Natural killer cell (primary cell): ENCODE measurements around the gene TMSB15A. TPM values are rescaled to one million over a fixed set of nuclear protein-coding genes. Genes with fewer than 3 reads are reported as not detected.
A peak's percentile ranks its signal among the peaks of the same experiment; 100 is the strongest.
"Not testable (repeated sequence)": the region's sequence is repeated elsewhere in the genome, so short reads cannot be mapped to it uniquely, and the experiment has no call there.

ENCODE experiments used
- ATAC-seq, 3 donors: fragments of 150-1000 bp in 2 of 3; fragments of 200-7000 bp in 1 of 3; cut with Tn5 transposase; 1 replicate in 1 of 3; 2 replicates in 2 of 3; pipeline ENCODE4 v1.10.0; 2021; ENCODE audit warnings: mild to moderate bottlenecking in 2 of 3, moderate library complexity in 2 of 3
- DNase-seq, 2 donors: peaks; one replicate each; pipeline versions ENCODE4 v3.0.0 to v3.0.0-alpha.2; 2013 to 2021; ENCODE audit warnings: mixed read lengths in 1 of 2
- H3K27ac ChIP-seq: one replicate; pipeline ENCODE4 v1.5.1; 2013; ENCODE audit warnings: mild to moderate bottlenecking, low read length
- H3K27me3 ChIP-seq: one replicate; pipeline ENCODE4 v1.6.1; 2013; ENCODE audit warnings: low read length; ENCODE audit not compliant: control insufficient read depth, insufficient read depth
- H3K36me3 ChIP-seq: one replicate; pipeline ENCODE4 v1.6.1; 2013; ENCODE audit warnings: low read length; ENCODE audit not compliant: control insufficient read depth, insufficient read depth
- H3K4me1 ChIP-seq: one replicate; pipeline ENCODE4 v1.6.1; 2013; ENCODE audit warnings: low read length; ENCODE audit not compliant: control insufficient read depth, insufficient read depth
- H3K4me3 ChIP-seq: one replicate; pipeline ENCODE4 v1.5.1; 2013; ENCODE audit warnings: low read length
- H3K9me3 ChIP-seq: one replicate; pipeline ENCODE4 v1.6.1; 2013; ENCODE audit warnings: low read length; ENCODE audit not compliant: control insufficient read depth, insufficient read depth
- H3K27ac Mint-ChIP-seq, 2 donors: one replicate each; pipeline ENCODE4 v1.8.0; 2022; ENCODE audit warnings: mild to moderate bottlenecking in 2 of 2, mixed read lengths in 2 of 2, moderate library complexity in 1 of 2
- H3K27me3 Mint-ChIP-seq, 2 donors: one replicate each; pipeline ENCODE4 v1.8.0; 2022; ENCODE audit warnings: low read depth in 2 of 2, mixed read lengths in 2 of 2
- H3K36me3 Mint-ChIP-seq: one replicate; pipeline ENCODE4 v1.8.0; 2022; ENCODE audit warnings: mixed read lengths
- H3K4me1 Mint-ChIP-seq, 2 donors: one replicate each; pipeline ENCODE4 v1.8.0; 2022; ENCODE audit warnings: mixed read lengths in 2 of 2
- H3K4me3 Mint-ChIP-seq: one replicate; pipeline ENCODE4 v1.8.0; 2022; ENCODE audit warnings: mild to moderate bottlenecking, moderate library complexity, mixed read lengths
- H3K9me3 Mint-ChIP-seq, 2 donors: one replicate each; pipeline ENCODE4 v1.8.0; 2022; ENCODE audit warnings: mixed read lengths in 2 of 2
- CTCF ChIP-seq: fragments of 200-600 bp; IDR thresholded peaks from one replicate; pipeline ENCODE4 v1.8.0; 2022; ENCODE audit warnings: antibody characterized with exemption
- WGBS: methylation state at CpG from one replicate; pipeline ENCODE4 v1.1.7; 2013; ENCODE audit warnings: missing lambda C conversion rate; ENCODE audit not compliant: insufficient coverage; 5-methylcytosine and 5-hydroxymethylcytosine counted together
- intact Hi-C: fragments of 100-400 bp; cut with micrococcal nuclease; formaldehyde crosslinking; loops from one replicate; pipeline ENCODE4 v1.14.2; 2022
- total RNA-seq, 4 donors: library from RNA; stranded (reverse); fragments of 120-200 nt in 1 of 4; gene quantifications; one replicate each; pipeline versions ENCODE4 v1.2.3 to v1.2.4, GENCODE V29; 2013 to 2022

The TMSB15A gene
- total RNA-seq, 3 donors from 2014 or later (not counting 1 experiment from before 2014, with no cell fraction given): not detected

- Mint-ChIP-seq H3K4me1 (peaks cover 0 to 5% of the 10 kb centered on the region in 2 donors), H3K27me3 (peaks cover 10 to 48% of the 10 kb centered on the region in 2 donors), H3K36me3 (no peaks in the 10 kb centered on the region), H3K27ac (no peak overlapping the region), H3K9me3 (no peaks in the 10 kb centered on the region), H3K4me3 (peak overlapping the region; percentile 9)
- no peak overlapping the region for H3K4me3 ChIP-seq
- H3K27me3 ChIP-seq: peaks cover 3% of the 10 kb centered on the region
- peaks cover 10% of the 10 kb centered on the region for H3K4me1 ChIP-seq
- DNase-seq: no peak
- no peak for TF ChIP-seq CTCF
- H3K9me3 ChIP-seq: no peaks in the 10 kb centered on the region
- H3K36me3 ChIP-seq: no peaks in the 10 kb centered on the region
- WGBS: 97% methylated on average over 23 of the region's 23 CpGs
- intact Hi-C loops: no loop called here
- no peak for ATAC-seq
- H3K27ac ChIP-seq: no peak overlapping the region
Measured at GRCh38 chrX:102548231-102548630, 31.7 kb upstream of the TMSB15A start.

- peak overlapping the region in 1 of 2 donors; percentile 45 for H3K27ac Mint-ChIP-seq
- WGBS: 22% methylated on average over 31 of the region's 35 CpGs
Measured at GRCh38 chrX:102546828-102547493, 30.4 kb upstream of the TMSB15A start.

GRCh38 chrX:102546175-102546574, 29.6 kb upstream of the TMSB15A start:
- H3K36me3 ChIP-seq, H3K27ac ChIP-seq, H3K9me3 ChIP-seq, ATAC-seq, H3K4me1 Mint-ChIP-seq, H3K4me3 ChIP-seq, H3K27me3 ChIP-seq, H3K27ac Mint-ChIP-seq, DNase-seq, H3K9me3 Mint-ChIP-seq, intact Hi-C loops, H3K36me3 Mint-ChIP-seq: not testable (repeated sequence)
- peaks cover 10 to 48% of the 10 kb centered on the region in 2 donors for H3K27me3 Mint-ChIP-seq
- 93% methylated on average over 4 of the region's 5 CpGs for WGBS
- H3K4me3 Mint-ChIP-seq: peak overlapping the region; percentile 93
- peaks cover 10% of the 10 kb centered on the region for H3K4me1 ChIP-seq

More at GRCh38 chrX:102546828-102547493, 30.4 kb upstream of the TMSB15A start:
- H3K4me3 ChIP-seq: peak overlapping the region; percentile 41
- H3K9me3 ChIP-seq: no peaks in the 10 kb centered on the region
- Mint-ChIP-seq H3K4me1 (peaks cover 0 to 5% of the 10 kb centered on the region in 2 donors), H3K9me3 (no peaks in the 10 kb centered on the region), H3K4me3 (peak overlapping the region; percentile 93), H3K27me3 (peaks cover 10 to 48% of the 10 kb centered on the region in 2 donors), H3K36me3 (no peaks in the 10 kb centered on the region)
- no peaks in the 10 kb centered on the region for H3K36me3 ChIP-seq
- no peak overlapping the region for H3K27ac ChIP-seq
- ATAC-seq (peak in 1 of 3 donors; percentile 76), DNase-seq (peak in 1 of 2 donors; percentile 23)
- no peak for TF ChIP-seq CTCF
- intact Hi-C loops: no loop called here
- peaks cover 10% of the 10 kb centered on the region for H3K4me1 ChIP-seq
- H3K27me3 ChIP-seq: peaks cover 3% of the 10 kb centered on the region

GRCh38 chrX:102535958-102536357, 19.4 kb upstream of the TMSB15A start:
- Histone ChIP-seq H3K4me1 (no peaks in the 10 kb centered on the region), H3K27me3 (no peaks in the 10 kb centered on the region), H3K27ac (no peak overlapping the region), H3K9me3 (no peaks in the 10 kb centered on the region), H3K4me3 (no peak overlapping the region), H3K36me3 (no peaks in the 10 kb centered on the region)
- H3K4me3 Mint-ChIP-seq: no peak overlapping the region
- no peaks in the 10 kb centered on the region for H3K4me1 Mint-ChIP-seq
- no peaks in the 10 kb centered on the region for H3K9me3 Mint-ChIP-seq
- H3K27me3 Mint-ChIP-seq: peaks cover 20 to 34% of the 10 kb centered on the region in 2 donors
- no peak overlapping the region for H3K27ac Mint-ChIP-seq
- DNase-seq (no peak), ATAC-seq (no peak)
- intact Hi-C loops: no loop called here
- H3K36me3 Mint-ChIP-seq: no peaks in the 10 kb centered on the region
- no peak for TF ChIP-seq CTCF
- WGBS: no CpG with 5 or more reads among the region's 2 CpGs
